Measurements from ENCODE around the gene ANKRD39. TPM values are rescaled to one million over a fixed set of nuclear protein-coding genes. Genes with fewer than 3 reads are reported as not detected.
A peak's percentile ranks its signal among the peaks of the same experiment; 100 is the strongest.

Gene ANKRD39
- total RNA-seq, 1 experiment from 2014 or later: 7.7 TPM

GRCh38 chr2:96880891-96881273, 23.1 kb upstream of the ANKRD39 start:
- no peaks in the 10 kb centered on the region for H3K27me3 ChIP-seq

GRCh38 chr2:96879545-96880040, 21.8 kb upstream of the ANKRD39 start:
- Histone ChIP-seq H3K27ac (no peak overlapping the region), H3K27me3 (no peaks in the 10 kb centered on the region), H3K4me1 (peaks cover 61% of the 10 kb centered on the region), H3K4me3 (no peak overlapping the region), H3K9me3 (replicated peaks) (no peaks in the 10 kb centered on the region), H3K36me3 (no peaks in the 10 kb centered on the region)
- no peak for DNase-seq

More at GRCh38 chr2:96880891-96881273, 23.1 kb upstream of the ANKRD39 start:
- Histone ChIP-seq H3K4me3 (no peak overlapping the region), H3K9me3 (replicated peaks) (no peaks in the 10 kb centered on the region), H3K36me3 (no peaks in the 10 kb centered on the region), H3K4me1 (peaks cover 53% of the 10 kb centered on the region), H3K27ac (no peak overlapping the region; the same call in 1 of the 2 replicates)
- DNase-seq: no peak

GRCh38 chr2:96878796-96879544, 21.2 kb upstream of the ANKRD39 start:
- no peak for DNase-seq
- Histone ChIP-seq H3K4me3 (no peak overlapping the region), H3K4me1 (peaks cover 61% of the 10 kb centered on the region), H3K27me3 (no peaks in the 10 kb centered on the region), H3K9me3 (replicated peaks) (no peaks in the 10 kb centered on the region), H3K27ac (no peak overlapping the region), H3K36me3 (no peaks in the 10 kb centered on the region)

GRCh38 chr2:96878171-96878570, 20.4 kb upstream of the ANKRD39 start:
- Histone ChIP-seq H3K9me3 (replicated peaks) (no peaks in the 10 kb centered on the region), H3K36me3 (no peaks in the 10 kb centered on the region), H3K27me3 (no peaks in the 10 kb centered on the region), H3K4me3 (no peak overlapping the region), H3K27ac (peak overlapping the region; percentile 23), H3K4me1 (peaks cover 62% of the 10 kb centered on the region)
- no peak for DNase-seq

GRCh38 chr2:96877631-96878092, 19.8 kb upstream of the ANKRD39 start:
- no peaks in the 10 kb centered on the region for H3K27me3 ChIP-seq
- no peak overlapping the region for H3K4me3 ChIP-seq
- DNase-seq: peak; percentile 75 to 78
- peak overlapping the region; percentile 23 for H3K27ac ChIP-seq
- H3K4me1 ChIP-seq: peaks cover 57% of the 10 kb centered on the region
- H3K36me3 ChIP-seq: no peaks in the 10 kb centered on the region
- H3K9me3 ChIP-seq (replicated peaks): no peaks in the 10 kb centered on the region

GRCh38 chr2:96877042-96877451, 19.2 kb upstream of the ANKRD39 start:
- H3K9me3 ChIP-seq (replicated peaks): no peaks in the 10 kb centered on the region
- H3K27ac ChIP-seq: peak overlapping the region; percentile 23; the same call in 1 of the 2 replicates
- peaks cover 51% of the 10 kb centered on the region for H3K4me1 ChIP-seq
- no peaks in the 10 kb centered on the region for H3K27me3 ChIP-seq
- no peaks in the 10 kb centered on the region for H3K36me3 ChIP-seq
- DNase-seq: peak in 1 of 2 experiments; percentile 50
- H3K4me3 ChIP-seq: no peak overlapping the region

- Histone ChIP-seq H3K27me3 (no peaks in the 10 kb centered on the region), H3K36me3 (no peaks in the 10 kb centered on the region), H3K9me3 (replicated peaks) (no peaks in the 10 kb centered on the region), H3K4me3 (no peak overlapping the region), H3K4me1 (peaks cover 45% of the 10 kb centered on the region), H3K27ac (peak overlapping the region; percentile 23; the same call in 1 of the 2 replicates)
- DNase-seq: peak; percentile 60 to 77
Observed at GRCh38 chr2:96876269-96877041, 18.6 kb upstream of the ANKRD39 start.

GRCh38 chr2:96875498-96876268, 17.9 kb upstream of the ANKRD39 start:
- no peak for DNase-seq
- H3K4me3 ChIP-seq: no peak overlapping the region
- no peaks in the 10 kb centered on the region for H3K9me3 ChIP-seq (replicated peaks)
- no peaks in the 10 kb centered on the region for H3K27me3 ChIP-seq
- H3K27ac ChIP-seq: peak overlapping the region; percentile 23; the same call in 1 of the 2 replicates
- H3K36me3 ChIP-seq: no peaks in the 10 kb centered on the region
- H3K4me1 ChIP-seq: peaks cover 40% of the 10 kb centered on the region

- H3K27me3 ChIP-seq: no peaks in the 10 kb centered on the region
- H3K4me3 ChIP-seq: no peak overlapping the region
- H3K27ac ChIP-seq: no peak overlapping the region
- H3K4me1 ChIP-seq: peaks cover 44% of the 10 kb centered on the region
- H3K36me3 ChIP-seq: no peaks in the 10 kb centered on the region
- no peak for DNase-seq
- H3K9me3 ChIP-seq (replicated peaks): no peaks in the 10 kb centered on the region
Observed at GRCh38 chr2:96874198-96874831, 16.5 kb upstream of the ANKRD39 start.

- Histone ChIP-seq H3K4me3 (no peak overlapping the region), H3K36me3 (no peaks in the 10 kb centered on the region), H3K27ac (no peak overlapping the region), H3K9me3 (replicated peaks) (no peaks in the 10 kb centered on the region), H3K27me3 (no peaks in the 10 kb centered on the region), H3K4me1 (peaks cover 44% of the 10 kb centered on the region)
- DNase-seq: no peak
Observed at GRCh38 chr2:96873651-96874096, 15.9 kb upstream of the ANKRD39 start.

- Histone ChIP-seq H3K27ac (no peak overlapping the region), H3K4me1 (peaks cover 35% of the 10 kb centered on the region), H3K4me3 (no peak overlapping the region), H3K27me3 (no peaks in the 10 kb centered on the region), H3K36me3 (no peaks in the 10 kb centered on the region), H3K9me3 (replicated peaks) (no peaks in the 10 kb centered on the region)
- DNase-seq: no peak
Observed at GRCh38 chr2:96872591-96873349, 15.0 kb upstream of the ANKRD39 start.

GRCh38 chr2:96870626-96871255, 12.9 kb upstream of the ANKRD39 start:
- H3K27me3 ChIP-seq: no peaks in the 10 kb centered on the region
- H3K27ac ChIP-seq: no peak overlapping the region
- peak overlapping the region; percentile 93 for H3K4me3 ChIP-seq
- peaks cover 9% of the 10 kb centered on the region for H3K36me3 ChIP-seq
- DNase-seq: peak in 1 of 2 experiments; percentile 7
- no peaks in the 10 kb centered on the region for H3K9me3 ChIP-seq (replicated peaks)
- H3K4me1 ChIP-seq: peaks cover 15% of the 10 kb centered on the region

All from SJCRH30 (cell line).